HG02588 (cell line): Measurements from ENCODE around the gene LUC7L.
"Not testable (repeated sequence)": the region's sequence is repeated elsewhere in the genome, so short reads cannot be mapped to it uniquely, and the experiment has no call there.

Source experiments
- ATAC-seq: cut with Tn5 transposase; IDR thresholded peaks from one replicate; pipeline ENCODE4 v1.9.1; 2021; ENCODE audit warnings: mild to moderate bottlenecking, moderate library complexity; ENCODE audit not compliant: unreplicated experiment

The LUC7L gene

DNA sequence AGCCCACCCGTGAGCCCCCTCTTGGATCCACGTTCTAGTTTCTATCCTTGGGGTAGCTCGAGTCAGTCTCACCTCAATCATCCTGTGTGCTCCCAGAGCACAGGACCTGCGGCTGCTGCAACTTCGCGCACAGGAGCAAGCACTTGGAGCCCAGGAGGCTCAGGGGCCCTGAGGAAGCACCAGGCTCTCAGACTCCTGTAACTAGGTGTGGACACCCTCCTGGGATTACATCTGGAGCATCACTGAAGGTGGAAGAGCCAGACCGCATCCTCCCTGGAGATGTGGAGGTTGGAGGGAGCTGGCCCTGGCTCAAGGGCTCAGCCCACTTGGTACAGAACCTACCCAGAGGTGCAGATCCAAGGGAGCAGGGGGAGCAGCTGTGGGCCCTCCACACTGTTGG, 46.2 kb downstream of the LUC7L start:
- no peak for ATAC-seq

DNA sequence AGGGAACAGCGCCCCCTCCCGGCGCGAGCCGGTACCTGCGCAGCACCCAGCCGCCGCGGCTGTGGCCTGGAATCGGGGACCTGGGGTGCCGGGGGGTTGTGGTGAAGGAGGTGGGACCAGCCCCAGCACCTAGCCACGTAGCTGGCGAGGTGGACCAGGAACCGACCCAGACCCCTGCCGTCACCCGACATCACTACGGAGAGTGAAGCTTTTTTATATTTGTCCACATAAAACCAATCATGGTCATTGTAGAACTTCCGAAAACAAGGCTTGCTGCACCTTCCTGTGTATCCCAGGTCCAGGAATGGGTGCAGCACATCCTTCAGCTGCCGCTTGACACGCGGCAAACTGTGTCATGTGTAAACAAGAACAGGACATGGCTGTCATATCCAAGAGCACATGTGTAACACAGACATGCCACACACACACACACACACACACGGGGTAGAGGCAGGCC, 47.7 kb downstream of the LUC7L start:
- peak; percentile 53 for ATAC-seq

DNA sequence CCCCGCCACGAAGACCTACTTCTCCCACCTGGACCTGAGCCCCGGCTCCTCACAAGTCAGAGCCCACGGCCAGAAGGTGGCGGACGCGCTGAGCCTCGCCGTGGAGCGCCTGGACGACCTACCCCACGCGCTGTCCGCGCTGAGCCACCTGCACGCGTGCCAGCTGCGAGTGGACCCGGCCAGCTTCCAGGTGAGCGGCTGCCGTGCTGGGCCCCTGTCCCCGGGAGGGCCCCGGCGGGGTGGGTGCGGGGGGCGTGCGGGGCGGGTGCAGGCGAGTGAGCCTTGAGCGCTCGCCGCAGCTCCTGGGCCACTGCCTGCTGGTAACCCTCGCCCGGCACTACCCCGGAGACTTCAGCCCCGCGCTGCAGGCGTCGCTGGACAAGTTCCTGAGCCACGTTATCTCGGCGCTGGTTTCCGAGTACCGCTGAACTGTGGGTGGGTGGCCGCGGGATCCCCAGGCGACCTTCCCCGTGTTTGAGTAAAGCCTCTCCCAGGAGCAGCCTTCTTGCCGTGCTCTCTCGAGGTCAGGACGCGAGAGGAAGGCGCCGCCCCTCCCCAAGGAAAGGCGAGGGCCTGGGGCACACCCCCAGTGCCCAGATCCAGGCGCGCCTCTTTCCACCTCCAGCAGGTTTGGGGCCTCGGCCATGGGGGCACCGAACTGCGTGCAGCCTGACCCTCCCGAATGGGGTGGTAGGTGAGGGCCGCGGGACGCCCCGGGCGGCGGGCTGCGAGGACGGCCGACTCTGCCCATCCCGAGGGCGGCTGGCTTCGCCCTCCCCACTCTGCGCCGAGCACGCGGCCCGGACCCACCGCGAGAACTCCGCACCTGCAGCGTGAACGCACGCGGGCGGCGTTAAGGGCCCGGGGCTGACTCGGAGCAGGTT, 48.3 kb downstream of the LUC7L start:
- no peak for ATAC-seq

DNA sequence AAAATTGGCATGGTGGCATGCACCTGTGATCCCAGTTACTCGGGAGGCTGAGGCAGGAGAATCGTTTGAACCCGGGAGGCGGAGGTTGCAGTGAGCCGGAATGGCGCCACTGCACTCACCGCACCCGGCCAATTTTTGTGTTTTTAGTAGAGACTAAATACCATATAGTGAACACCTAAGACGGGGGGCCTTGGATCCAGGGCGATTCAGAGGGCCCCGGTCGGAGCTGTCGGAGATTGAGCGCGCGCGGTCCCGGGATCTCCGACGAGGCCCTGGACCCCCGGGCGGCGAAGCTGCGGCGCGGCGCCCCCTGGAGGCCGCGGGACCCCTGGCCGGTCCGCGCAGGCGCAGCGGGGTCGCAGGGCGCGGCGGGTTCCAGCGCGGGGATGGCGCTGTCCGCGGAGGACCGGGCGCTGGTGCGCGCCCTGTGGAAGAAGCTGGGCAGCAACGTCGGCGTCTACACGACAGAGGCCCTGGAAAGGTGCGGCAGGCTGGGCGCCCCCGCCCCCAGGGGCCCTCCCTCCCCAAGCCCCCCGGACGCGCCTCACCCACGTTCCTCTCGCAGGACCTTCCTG, 49.1 kb downstream of the LUC7L start, which contains the start of gene HBQ1:
HBQ1 (plus strand) TSS at position 359 of the 575 bp plus-strand sequence; CDS start at position 387, 28 bp downstream.
- ATAC-seq: no peak

DNA sequence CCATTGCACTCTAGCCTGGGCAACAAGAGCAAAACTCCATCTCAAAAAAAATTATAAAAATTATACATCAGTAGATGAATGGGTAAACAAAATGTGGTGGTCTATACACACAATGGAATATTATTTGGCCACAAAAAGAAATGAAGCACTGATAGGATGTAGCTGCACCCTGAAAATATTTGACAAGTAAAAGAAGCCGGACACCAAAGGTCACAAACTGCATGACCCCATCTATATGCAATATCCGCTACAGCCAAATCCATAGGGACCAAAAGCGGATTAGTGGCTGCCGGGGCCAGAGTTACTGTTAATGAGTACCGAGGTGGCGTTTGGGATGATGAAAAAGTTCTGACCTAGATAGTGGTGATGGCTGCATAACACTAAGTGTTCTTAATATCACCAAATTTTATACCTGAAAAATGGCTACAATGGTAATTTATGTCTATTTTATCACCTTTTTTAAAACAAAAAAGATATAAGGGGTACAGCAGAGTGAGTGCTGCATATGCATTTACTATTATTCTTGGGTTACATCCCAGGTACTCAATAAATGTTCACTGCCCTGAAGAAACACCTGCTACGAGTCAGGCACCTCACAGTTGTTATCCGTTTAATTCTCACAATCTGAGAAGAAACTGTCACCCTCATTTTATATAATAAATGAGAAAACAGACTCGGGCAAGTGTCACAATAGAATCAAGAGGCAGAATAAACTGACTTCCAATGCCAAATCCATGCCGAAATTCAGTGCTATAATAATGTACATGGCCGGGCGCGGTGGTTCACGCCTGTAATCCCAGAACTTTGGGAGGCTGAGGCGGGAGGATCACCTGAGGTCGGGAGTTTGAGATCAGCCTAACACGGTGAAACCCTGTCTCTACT, 49.8 kb downstream of the LUC7L start:
- ATAC-seq: no peak

DNA sequence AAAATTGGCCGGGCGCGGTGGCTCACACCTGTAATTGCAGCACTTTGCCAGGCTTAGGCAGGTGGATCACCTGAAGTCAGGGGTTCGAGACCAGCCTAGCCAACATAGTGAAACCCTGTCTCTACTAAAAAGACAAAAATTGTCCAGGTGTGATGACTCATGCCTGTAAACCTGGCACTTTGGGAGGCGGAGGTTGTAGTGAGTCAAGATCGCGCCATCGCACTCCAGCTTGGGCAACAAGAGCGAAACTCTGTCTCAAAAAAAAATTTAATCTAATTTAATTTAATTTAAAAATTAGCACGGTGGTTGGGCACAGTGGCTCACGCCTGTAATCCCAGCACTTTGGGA, 50.6 kb downstream of the LUC7L start:
- no peak for ATAC-seq

DNA sequence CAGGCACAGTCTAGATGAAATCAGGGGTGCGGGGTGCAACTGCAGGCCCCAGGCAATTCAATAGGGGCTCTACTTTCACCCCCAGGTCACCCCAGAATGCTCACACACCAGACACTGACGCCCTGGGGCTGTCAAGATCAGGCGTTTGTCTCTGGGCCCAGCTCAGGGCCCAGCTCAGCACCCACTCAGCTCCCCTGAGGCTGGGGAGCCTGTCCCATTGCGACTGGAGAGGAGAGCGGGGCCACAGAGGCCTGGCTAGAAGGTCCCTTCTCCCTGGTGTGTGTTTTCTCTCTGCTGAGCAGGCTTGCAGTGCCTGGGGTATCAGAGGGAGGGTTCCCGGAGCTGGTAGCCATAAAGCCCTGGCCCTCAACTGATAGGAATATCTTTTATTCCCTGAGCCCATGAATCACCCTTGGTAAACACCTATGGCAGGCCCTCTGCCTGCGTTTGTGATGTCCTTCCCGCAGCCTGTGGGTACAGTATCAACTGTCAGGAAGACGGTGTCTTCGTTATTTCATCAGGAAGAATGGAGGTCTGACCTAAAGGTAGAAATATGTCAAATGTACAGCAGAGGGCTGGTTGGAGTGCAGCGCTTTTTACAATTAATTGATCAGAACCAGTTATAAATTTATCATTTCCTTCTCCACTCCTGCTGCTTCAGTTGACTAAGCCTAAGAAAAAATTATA, 51.1 kb downstream of the LUC7L start:
- no peak for ATAC-seq

DNA sequence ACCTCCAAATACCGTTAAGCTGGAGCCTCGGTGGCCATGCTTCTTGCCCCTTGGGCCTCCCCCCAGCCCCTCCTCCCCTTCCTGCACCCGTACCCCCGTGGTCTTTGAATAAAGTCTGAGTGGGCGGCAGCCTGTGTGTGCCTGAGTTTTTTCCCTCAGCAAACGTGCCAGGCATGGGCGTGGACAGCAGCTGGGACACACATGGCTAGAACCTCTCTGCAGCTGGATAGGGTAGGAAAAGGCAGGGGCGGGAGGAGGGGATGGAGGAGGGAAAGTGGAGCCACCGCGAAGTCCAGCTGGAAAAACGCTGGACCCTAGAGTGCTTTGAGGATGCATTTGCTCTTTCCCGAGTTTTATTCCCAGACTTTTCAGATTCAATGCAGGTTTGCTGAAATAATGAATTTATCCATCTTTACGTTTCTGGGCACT, 51.8 kb downstream of the LUC7L start:
- no peak for ATAC-seq

DNA sequence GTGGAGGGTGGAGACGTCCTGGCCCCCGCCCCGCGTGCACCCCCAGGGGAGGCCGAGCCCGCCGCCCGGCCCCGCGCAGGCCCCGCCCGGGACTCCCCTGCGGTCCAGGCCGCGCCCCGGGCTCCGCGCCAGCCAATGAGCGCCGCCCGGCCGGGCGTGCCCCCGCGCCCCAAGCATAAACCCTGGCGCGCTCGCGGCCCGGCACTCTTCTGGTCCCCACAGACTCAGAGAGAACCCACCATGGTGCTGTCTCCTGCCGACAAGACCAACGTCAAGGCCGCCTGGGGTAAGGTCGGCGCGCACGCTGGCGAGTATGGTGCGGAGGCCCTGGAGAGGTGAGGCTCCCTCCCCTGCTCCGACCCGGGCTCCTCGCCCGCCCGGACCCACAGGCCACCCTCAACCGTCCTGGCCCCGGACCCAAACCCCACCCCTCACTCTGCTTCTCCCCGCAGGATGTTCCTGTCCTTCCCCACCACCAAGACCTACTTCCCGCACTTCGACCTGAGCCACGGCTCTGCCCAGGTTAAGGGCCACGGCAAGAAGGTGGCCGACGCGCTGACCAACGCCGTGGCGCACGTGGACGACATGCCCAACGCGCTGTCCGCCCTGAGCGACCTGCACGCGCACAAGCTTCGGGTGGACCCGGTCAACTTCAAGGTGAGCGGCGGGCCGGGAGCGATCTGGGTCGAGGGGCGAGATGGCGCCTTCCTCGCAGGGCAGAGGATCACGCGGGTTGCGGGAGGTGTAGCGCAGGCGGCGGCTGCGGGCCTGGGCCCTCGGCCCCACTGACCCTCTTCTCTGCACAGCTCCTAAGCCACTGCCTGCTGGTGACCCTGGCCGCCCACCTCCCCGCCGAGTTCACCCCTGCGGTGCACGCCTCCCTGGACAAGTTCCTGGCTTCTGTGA, 52.5 kb downstream of the LUC7L start, which contains the start of gene HBA1:
HBA1 (plus strand) TSS at position 204 of the 906 bp plus-strand sequence; CDS start at position 241, 37 bp downstream.
- ATAC-seq: not testable (repeated sequence)

DNA sequence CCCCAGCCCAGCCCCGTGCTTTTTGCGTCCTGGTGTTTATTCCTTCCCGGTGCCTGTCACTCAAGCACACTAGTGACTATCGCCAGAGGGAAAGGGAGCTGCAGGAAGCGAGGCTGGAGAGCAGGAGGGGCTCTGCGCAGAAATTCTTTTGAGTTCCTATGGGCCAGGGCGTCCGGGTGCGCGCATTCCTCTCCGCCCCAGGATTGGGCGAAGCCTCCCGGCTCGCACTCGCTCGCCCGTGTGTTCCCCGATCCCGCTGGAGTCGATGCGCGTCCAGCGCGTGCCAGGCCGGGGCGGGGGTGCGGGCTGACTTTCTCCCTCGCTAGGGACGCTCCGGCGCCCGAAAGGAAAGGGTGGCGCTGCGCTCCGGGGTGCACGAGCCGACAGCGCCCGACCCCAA, 53.2 kb downstream of the LUC7L start:
- ATAC-seq: not testable (repeated sequence)

DNA sequence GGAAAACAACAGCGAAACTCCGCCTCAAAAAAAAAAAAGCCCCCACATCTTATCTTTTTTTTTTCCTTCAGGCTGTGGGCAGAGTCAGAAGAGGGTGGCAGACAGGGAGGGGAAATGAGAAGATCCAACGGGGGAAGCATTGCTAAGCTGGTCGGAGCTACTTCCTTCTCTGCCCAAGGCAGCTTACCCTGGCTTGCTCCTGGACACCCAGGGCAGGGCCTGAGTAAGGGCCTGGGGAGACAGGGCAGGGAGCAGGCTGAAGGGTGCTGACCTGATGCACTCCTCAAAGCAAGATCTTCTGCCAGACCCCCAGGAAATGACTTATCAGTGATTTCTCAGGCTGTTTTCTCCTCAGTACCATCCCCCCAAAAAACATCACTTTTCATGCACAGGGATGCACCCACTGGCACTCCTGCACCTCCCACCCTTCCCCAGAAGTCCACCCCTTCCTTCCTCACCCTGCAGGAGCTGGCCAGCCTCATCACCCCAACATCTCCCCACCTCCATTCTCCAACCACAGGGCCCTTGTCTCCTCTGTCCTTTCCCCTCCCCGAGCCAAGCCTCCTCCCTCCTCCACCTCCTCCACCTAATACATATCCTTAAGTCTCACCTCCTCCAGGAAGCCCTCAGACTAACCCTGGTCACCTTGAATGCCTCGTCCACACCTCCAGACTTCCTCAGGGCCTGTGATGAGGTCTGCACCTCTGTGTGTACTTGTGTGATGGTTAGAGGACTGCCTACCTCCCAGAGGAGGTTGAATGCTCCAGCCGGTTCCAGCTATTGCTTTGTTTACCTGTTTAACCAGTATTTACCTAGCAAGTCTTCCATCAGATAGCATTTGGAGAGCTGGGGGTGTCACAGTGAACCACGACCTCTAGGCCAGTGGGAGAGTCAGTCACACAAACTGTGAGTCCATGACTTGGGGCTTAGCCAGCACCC, 54.0 kb downstream of the LUC7L start:
- ATAC-seq: no peak

DNA sequence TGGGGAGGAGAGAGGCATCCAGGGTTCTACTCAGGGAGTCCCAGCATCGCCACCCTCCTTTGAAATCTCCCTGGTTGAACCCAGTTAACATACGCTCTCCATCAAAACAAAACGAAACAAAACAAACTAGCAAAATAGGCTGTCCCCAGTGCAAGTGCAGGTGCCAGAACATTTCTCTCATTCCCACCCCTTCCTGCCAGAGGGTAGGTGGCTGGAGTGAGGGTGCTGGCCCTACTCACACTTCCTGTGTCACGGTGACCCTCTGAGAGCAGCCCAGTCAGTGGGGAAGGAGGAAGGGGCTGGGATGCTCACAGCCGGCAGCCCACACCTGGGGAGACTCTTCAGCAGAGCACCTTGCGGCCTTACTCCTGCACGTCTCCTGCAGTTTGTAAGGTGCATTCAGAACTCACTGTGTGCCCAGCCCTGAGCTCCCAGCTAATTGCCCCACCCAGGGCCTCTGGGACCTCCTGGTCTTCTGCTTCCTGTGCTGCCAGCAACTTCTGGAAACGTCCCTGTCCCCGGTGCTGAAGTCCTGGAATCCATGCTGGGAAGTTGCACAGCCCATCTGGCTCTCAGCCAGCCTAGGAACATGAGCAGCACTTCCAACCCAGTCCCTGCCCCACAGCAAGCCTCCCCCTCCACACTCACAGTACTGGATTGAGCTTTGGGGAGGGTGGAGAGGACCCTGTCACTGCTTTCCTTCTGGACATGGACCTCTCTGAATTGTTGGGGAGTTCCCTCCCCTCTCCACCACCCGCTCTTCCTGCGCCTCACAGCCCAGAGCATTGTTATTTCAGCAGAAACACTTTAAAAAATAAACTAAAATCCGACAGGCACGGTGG, 55.1 kb downstream of the LUC7L start:
- not testable (repeated sequence) for ATAC-seq

DNA sequence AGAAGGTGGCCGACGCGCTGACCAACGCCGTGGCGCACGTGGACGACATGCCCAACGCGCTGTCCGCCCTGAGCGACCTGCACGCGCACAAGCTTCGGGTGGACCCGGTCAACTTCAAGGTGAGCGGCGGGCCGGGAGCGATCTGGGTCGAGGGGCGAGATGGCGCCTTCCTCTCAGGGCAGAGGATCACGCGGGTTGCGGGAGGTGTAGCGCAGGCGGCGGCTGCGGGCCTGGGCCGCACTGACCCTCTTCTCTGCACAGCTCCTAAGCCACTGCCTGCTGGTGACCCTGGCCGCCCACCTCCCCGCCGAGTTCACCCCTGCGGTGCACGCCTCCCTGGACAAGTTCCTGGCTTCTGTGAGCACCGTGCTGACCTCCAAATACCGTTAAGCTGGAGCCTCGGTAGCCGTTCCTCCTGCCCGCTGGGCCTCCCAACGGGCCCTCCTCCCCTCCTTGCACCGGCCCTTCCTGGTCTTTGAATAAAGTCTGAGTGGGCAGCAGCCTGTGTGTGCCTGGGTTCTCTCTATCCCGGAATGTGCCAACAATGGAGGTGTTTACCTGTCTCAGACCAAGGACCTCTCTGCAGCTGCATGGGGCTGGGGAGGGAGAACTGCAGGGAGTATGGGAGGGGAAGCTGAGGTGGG, 55.9 kb downstream of the LUC7L start:
- not testable (repeated sequence) for ATAC-seq

DNA sequence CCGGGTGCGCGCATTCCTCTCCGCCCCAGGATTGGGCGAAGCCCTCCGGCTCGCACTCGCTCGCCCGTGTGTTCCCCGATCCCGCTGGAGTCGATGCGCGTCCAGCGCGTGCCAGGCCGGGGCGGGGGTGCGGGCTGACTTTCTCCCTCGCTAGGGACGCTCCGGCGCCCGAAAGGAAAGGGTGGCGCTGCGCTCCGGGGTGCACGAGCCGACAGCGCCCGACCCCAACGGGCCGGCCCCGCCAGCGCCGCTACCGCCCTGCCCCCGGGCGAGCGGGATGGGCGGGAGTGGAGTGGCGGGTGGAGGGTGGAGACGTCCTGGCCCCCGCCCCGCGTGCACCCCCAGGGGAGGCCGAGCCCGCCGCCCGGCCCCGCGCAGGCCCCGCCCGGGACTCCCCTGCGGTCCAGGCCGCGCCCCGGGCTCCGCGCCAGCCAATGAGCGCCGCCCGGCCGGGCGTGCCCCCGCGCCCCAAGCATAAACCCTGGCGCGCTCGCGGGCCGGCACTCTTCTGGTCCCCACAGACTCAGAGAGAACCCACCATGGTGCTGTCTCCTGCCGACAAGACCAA, 56.8 kb downstream of the LUC7L start, which contains the start of gene HBA2:
HBA2 (plus strand) TSS at position 503 of the 568 bp plus-strand sequence; CDS start at position 540, 37 bp downstream.
- ATAC-seq: not testable (repeated sequence)

DNA sequence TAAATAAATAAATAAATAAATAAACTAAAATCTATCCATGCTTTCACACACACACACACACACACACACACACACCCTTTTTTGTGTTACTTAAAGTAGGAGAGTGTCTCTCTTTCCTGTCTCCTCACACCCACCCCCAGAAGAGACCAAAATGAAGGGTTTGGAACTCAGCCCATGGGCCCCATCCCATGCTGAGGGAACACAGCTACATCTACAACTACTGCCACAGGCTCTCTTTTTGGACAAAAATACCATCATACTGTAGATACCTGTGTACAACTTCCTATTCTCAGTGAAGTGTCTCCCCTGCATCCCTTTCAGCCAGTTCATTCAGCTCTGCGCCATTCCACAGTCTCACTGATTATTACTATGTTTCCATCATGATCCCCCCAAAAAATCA, 58.5 kb downstream of the LUC7L start:
- no peak for ATAC-seq

DNA sequence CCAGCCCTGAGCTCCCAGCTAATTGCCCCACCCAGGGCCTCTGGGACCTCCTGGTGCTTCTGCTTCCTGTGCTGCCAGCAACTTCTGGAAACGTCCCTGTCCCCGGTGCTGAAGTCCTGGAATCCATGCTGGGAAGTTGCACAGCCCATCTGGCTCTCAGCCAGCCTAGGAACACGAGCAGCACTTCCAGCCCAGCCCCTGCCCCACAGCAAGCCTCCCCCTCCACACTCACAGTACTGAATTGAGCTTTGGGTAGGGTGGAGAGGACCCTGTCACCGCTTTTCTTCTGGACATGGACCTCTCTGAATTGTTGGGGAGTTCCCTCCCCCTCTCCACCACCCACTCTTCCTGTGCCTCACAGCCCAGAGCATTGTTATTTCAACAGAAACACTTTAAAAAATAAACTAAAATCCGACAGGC, 59.2 kb downstream of the LUC7L start:
- ATAC-seq: not testable (repeated sequence)
